ENCODE results near the gene IL4R. TPM values are rescaled to one million over a fixed set of nuclear protein-coding genes. Genes with fewer than 3 reads are reported as not detected.

Gene IL4R
- total and polyA plus RNA-seq, 10 donors, result 39.3 to 319 (median 160) TPM

DNA sequence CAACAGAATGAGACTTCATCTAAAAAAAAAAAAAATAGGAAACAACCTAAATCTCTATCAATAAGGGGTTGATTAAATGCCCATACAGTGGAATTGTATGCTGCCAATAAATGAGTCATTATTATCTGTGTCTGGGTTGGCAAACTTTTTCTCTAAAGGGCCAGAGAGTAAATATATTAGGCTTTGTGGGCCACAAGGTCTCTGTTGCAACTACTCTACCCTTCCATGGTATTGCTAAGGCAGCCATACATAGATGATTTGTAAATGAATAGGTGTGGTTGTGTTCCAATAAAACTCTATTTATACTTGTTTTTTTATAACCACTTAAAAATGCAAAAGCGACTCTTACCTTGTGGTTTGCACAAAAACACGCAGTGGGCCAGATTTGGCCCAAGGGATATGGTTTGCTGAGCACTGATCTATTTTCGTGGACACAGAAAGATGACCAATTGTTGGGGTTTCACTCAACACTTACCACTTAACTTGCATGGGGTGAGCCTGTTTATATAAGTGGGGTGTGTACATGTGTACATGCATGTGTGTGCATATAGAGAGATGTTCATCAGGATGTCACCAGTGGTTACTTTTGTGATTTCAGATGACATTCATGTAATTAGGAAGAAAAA is 12.4 kb upstream of the IL4R start:
- Histone ChIP-seq H3K4me1 (peaks cover 0 to 78% (median 9%) of the 10 kb centered on the region in 6 donors), H3K9me3 (no peaks in the 10 kb centered on the region), H3K4me3 (no peak overlapping the region), H3K27me3 (replicated peaks in 1 of 7) (no peaks in the 10 kb centered on the region), H3K27ac (peak overlapping the region in 2 of 8 donors; percentile 6 to 78), H3K36me3 (no peaks in the 10 kb centered on the region)
- TF ChIP-seq POLR2A (IDR thresholded peaks at IDR 0.05) (no peak), CTCF (IDR thresholded peaks at IDR 0.05 in 8 of 11, conservative IDR thresholded peaks at IDR 0.05 in 3 of 11) (no peak), POLR2AphosphoS5 (IDR thresholded peaks at IDR 0.05) (no peak)
- intact Hi-C loops (cut with DNase I; ENCODE audit: low total_unique reads), result no loop called here
- DNase-seq, result no peak
- WGBS, 5 donors, result 66 to 85% (median 72%) methylated on average over 3 of the region's 3 CpGs

- intact Hi-C loops (cut with DNase I; ENCODE audit: low total_unique reads), result no loop called here
- H3K4me3 ChIP-seq, result no peak overlapping the region
- H3K36me3 ChIP-seq, result no peaks in the 10 kb centered on the region
- no peak for DNase-seq
- 81 to 90% (median 88%) methylated on average over 3 of the region's 3 CpGs for WGBS, 5 donors
- no peaks in the 10 kb centered on the region for H3K9me3 ChIP-seq
- H3K27ac ChIP-seq, result peak overlapping the region in 1 of 8 donors; percentile 26
- peaks cover 0 to 71% (median 9%) of the 10 kb centered on the region in 6 donors for H3K4me1 ChIP-seq
- TF ChIP-seq POLR2AphosphoS5 (IDR thresholded peaks at IDR 0.05) (no peak), POLR2A (IDR thresholded peaks at IDR 0.05) (no peak), CTCF (IDR thresholded peaks at IDR 0.05 in 8 of 11, conservative IDR thresholded peaks at IDR 0.05 in 3 of 11) (no peak)
- no peaks in the 10 kb centered on the region for H3K27me3 ChIP-seq (replicated peaks in 1 of 7)
Observed at GRCh38 chr16:27302126-27302525, 11.6 kb upstream of the IL4R start.

DNA sequence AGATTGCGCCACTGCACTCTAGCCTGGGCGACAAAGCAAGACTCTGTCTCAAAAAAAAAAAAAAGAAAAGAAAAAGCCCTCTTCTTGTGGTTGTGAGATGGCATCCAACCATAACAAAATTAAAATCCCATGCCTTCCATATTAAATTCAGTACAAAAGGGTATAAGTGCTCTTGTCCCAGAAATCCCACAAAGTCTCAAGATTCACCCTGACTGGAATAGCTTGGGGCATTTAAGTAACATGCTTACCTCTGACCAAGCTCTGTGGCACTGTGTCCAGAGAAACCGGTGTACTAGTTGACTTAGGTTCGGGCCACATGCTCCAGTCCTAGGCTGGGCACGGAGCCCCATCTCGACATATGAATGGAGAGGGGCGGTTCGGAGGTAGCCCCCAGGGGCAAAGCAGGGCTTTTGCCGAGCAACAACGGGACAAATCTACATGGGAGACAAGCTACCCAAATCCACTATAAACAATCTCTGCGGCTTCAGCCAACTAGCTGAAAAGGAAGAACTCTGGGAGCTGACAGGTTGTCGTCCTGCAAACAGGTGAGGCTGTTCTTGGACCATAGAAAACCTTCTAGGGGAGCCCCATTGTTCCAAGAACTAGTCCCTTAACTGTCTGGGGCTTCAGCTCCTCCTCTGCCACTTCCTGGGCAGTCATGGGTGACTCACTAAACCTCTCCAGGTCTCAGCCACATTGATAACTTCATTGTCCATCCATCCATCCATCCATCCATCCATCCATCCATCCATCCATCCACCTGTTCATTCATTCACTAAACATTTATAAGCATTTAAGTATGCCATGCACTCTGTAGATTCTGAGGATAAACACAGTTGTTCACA is 10.3 kb upstream of the IL4R start:
- no peak for TF ChIP-seq CTCF (IDR thresholded peaks at IDR 0.05 in 8 of 11, conservative IDR thresholded peaks at IDR 0.05 in 3 of 11)
- TF ChIP-seq POLR2A (IDR thresholded peaks at IDR 0.05), result no peak
- TF ChIP-seq POLR2AphosphoS5 (IDR thresholded peaks at IDR 0.05), result no peak
- no peaks in the 10 kb centered on the region for H3K9me3 ChIP-seq
- H3K27me3 ChIP-seq (replicated peaks in 1 of 7), result no peaks in the 10 kb centered on the region
- no peak for DNase-seq
- H3K4me3 ChIP-seq, result no peak overlapping the region
- intact Hi-C loops (cut with DNase I; ENCODE audit: low total_unique reads), result no loop called here
- no peaks in the 10 kb centered on the region for H3K36me3 ChIP-seq
- H3K4me1 ChIP-seq, result peaks cover 0 to 71% (median 9%) of the 10 kb centered on the region in 6 donors
- H3K27ac ChIP-seq, result no peak overlapping the region
- WGBS, 5 donors, result 86 to 91% (median 90%) methylated on average over 12 of the region's 12 CpGs

- Histone ChIP-seq H3K27ac (peak overlapping the region in 2 of 8 donors; percentile 81 to 86), H3K4me1 (peaks cover 0 to 64% (median 9%) of the 10 kb centered on the region in 6 donors), H3K36me3 (no peaks in the 10 kb centered on the region), H3K9me3 (no peaks in the 10 kb centered on the region), H3K4me3 (no peak overlapping the region), H3K27me3 (replicated peaks in 1 of 7) (no peaks in the 10 kb centered on the region)
- TF ChIP-seq CTCF (IDR thresholded peaks at IDR 0.05 in 8 of 11, conservative IDR thresholded peaks at IDR 0.05 in 3 of 11) (no peak), POLR2AphosphoS5 (IDR thresholded peaks at IDR 0.05) (no peak), POLR2A (IDR thresholded peaks at IDR 0.05) (no peak)
- DNase-seq, result no peak
- intact Hi-C loops (cut with DNase I; ENCODE audit: low total_unique reads), result no loop called here
- 53 to 80% (median 59%) methylated on average over 2 of the region's 2 CpGs for whole genome bisulfite sequencing, 5 donors
Observed at GRCh38 chr16:27304102-27304501, 9.7 kb upstream of the IL4R start.

All from spleen (tissue), 11 donors.